ENCODE data around the gene PDXK.

DNA sequence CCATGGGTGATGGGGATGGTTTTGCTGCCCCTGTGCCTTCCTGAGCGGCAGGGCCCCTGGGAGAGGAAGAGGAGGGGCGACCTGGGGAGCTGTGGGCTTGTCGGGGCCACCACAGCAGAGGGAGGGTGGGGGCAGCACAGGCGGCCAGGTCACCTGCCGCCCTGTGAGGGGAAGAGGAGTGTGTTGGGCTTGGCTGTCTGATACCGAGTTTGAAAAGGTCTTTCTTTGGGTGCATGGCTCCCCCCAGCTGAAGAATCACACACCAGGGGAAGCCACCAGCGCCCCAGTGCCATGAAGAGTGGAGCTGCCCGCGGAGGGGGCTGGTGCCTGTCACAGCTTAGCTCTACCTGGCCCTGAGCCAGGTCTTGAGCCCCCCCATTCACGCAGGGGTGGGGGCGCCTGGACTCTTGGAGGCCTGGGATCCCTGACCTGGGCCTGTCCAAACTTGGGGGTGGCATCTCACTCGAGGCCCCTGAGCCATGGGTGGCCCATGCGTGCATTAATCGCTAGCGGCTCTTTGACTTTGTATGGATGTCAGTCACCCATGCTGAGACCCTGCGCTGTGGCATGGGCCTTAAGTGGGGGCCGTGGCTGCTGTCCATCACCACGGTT is 30.8 kb downstream of the PDXK start:
- TF ChIP-seq, protein P1, sequence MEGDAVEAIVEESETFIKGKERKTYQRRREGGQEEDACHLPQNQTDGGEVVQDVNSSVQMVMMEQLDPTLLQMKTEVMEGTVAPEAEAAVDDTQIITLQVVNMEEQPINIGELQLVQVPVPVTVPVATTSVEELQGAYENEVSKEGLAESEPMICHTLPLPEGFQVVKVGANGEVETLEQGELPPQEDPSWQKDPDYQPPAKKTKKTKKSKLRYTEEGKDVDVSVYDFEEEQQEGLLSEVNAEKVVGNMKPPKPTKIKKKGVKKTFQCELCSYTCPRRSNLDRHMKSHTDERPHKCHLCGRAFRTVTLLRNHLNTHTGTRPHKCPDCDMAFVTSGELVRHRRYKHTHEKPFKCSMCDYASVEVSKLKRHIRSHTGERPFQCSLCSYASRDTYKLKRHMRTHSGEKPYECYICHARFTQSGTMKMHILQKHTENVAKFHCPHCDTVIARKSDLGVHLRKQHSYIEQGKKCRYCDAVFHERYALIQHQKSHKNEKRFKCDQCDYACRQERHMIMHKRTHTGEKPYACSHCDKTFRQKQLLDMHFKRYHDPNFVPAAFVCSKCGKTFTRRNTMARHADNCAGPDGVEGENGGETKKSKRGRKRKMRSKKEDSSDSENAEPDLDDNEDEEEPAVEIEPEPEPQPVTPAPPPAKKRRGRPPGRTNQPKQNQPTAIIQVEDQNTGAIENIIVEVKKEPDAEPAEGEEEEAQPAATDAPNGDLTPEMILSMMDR (IDR thresholded peaks at IDR 0.05; ENCODE audit: low read length): no peak
- TF ChIP-seq EZH2 (IDR thresholded peaks at IDR 0.05; ENCODE audit: borderline replicate concordance, low read length): no peak
